GM19372 (cell line): ENCODE results near the gene CEBPE.

Source experiments
- ATAC-seq: cut with Tn5 transposase; IDR thresholded peaks from one replicate; pipeline ENCODE4 v1.9.1; 2021; ENCODE audit warnings: mild to moderate bottlenecking, low read depth, moderate library complexity; ENCODE audit not compliant: unreplicated experiment

The CEBPE gene

DNA sequence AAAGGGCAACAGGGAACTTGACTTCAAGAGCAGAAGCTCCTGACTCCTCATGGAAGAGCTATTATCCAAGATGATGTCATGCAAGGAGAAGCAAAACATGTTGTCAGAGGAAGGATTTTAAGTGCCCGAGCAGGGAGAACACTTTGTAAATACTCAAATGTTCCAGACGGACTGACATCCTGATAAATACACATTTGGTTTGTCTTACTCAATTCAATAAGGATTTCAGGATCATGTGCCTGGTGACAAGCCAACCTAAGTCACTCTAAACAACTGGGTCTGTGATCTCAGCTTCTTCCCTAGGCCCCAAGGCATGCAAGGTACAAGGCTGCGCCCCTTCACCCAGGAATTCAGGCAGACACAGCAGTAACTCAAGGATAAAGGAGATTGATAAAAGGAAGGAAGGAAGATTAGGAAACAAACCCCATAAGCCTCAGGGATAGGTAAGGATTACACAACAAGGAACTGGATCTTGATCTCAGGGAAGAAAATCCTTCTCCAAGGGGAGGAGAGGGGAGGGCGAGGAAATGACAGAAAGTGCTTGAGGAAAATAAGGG lies 26.8 kb upstream of the CEBPE start:
- ATAC-seq: no peak

- no peak for ATAC-seq
Measured at GRCh38 chr14:23143911-23144310, 24.9 kb upstream of the CEBPE start.

- no peak for ATAC-seq
Measured at GRCh38 chr14:23142826-23143225, 23.8 kb upstream of the CEBPE start.

DNA sequence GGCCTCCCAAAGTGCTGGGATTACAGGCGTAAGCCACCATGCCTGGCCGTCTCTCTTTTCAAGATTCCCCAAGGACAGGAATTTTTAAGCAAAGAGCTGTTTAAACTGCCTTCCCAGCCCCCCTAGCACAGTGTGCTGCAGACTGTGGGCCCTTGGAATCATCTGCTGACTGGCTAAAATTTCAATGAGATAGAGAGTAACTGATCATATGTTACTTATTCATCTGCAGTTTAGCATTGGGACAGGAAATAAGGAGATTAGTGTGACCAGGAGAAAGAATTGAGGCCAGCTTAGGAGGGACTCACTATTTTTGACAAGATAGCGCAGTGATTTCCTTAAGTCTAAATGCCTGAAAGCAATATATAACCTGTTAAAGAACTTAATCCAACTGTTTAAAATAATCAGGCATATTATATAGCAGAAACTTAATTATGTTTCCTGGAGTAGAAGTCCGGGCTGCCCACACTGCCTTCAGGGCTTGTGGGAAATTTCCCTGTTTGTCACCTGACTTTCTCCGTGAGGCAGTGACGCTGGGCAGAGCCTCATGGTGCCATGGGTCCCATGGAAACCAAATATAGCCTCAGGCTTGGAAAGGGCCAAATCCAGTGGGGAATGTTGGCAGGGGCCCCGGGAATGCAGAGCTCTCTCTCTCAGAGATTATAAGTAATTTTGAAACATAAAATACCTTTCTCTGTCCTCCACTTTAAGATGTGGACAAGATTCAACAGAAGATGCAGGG lies 22.8 kb upstream of the CEBPE start:
- ATAC-seq: no peak

- ATAC-seq: no peak
Measured at GRCh38 chr14:23140371-23140770, 21.3 kb upstream of the CEBPE start.

- ATAC-seq: no peak
Measured at GRCh38 chr14:23139874-23140273, 20.8 kb upstream of the CEBPE start.

GRCh38 chr14:23137813-23138535 lies 18.9 kb upstream of the CEBPE start:
- no peak for ATAC-seq

GRCh38 chr14:23137192-23137812 lies 18.2 kb upstream of the CEBPE start:
- ATAC-seq: no peak

GRCh38 chr14:23136566-23137133 lies 17.6 kb upstream of the CEBPE start:
- ATAC-seq: no peak

DNA sequence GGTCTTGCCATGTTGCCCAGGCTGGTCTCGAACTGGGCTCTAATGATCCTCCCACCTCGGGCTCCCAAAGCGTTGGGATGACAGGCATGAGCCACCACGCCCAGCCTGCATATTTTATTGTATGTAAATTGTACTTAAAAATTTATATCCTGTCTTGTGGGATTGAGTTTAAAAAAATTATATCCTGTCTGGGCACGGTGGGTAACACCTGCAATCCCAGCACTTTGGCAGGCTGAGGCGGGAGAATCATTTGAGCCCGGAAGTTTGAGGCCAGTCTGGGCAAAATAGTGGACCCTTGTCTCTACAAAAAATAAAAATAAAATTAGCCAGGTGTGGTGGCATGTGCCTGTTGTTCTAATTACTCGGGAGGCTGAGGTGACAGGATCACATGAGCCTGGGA lies 13.9 kb upstream of the CEBPE start:
- no peak for ATAC-seq

DNA sequence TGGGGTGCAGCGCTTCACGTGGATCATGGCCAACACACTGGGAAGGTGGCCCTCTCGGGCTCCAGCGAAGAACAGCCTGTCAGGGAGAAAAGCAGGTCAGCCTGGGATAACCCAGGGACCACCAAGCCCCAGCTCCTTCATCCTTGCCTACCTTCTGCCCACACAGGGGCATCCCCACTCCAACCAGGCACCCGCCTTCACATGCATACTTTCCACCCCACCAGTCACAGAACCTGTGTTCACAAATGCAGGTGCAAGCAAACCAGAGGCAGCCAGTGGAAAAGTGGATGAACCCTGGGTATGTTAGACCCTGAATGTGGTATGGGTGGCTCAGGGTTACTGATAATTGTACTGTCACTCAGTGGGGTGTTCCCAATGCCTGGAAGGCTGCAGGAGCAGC lies 12.4 kb upstream of the CEBPE start:
- no peak for ATAC-seq

- ATAC-seq: no peak
Measured at GRCh38 chr14:23130871-23131270, 11.8 kb upstream of the CEBPE start.

GRCh38 chr14:23129759-23130316 lies 10.8 kb upstream of the CEBPE start:
- ATAC-seq: no peak

GRCh38 chr14:23128969-23129758 lies 10.1 kb upstream of the CEBPE start:
- no peak for ATAC-seq

GRCh38 chr14:23127861-23128260 lies 8.8 kb upstream of the CEBPE start:
- ATAC-seq: no peak

- no peak for ATAC-seq
Measured at GRCh38 chr14:23126548-23127278, 7.7 kb upstream of the CEBPE start.

DNA sequence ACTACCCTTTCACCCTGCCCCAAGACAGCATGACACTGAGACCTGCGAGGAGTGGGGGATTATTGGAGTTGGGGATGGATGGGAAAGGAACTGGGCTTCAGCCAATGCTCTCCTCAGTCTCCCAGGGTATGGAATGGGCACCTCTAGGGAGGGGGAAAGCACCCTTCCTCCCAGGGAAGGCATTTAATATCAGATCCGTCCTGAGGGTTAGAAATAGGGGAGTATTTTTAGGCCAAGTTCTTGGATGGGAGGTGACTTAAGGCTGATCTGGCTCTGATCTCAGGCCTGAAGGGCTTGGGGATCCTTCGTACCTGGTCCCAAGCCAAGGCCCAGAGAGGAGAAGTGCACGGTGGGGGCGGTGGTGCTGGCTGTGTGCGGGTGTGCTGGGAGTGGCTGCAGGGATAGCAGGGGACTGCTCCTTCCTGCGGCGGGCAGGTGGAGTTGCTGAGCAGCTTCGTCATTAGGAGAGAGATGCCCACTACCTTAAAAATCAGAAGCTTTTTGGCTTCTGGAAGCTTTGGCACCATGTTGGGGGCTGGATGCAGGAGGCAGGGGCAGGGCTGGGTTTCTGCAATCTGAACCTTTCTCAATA lies 7.0 kb upstream of the CEBPE start:
- ATAC-seq: no peak

GRCh38 chr14:23125011-23125410 lies 6.0 kb upstream of the CEBPE start:
- ATAC-seq: no peak
